CD4-positive, alpha-beta T cell treated with Interleukin-17A for 1 hour (primary cell): ENCODE results near the gene SLC6A13.
A peak's percentile ranks its signal among the peaks of the same experiment; 100 is the strongest.
"Not testable (repeated sequence)": the region's sequence is repeated elsewhere in the genome, so short reads cannot be mapped to it uniquely, and the experiment has no call there.

Experiments
- DNase-seq: peaks from one replicate; pipeline ENCODE4 v3.0.0-alpha.2; 2020

SLC6A13 gene

GRCh38 chr12:232731-233614 lies 29.7 kb downstream of the SLC6A13 start:
- no peak for DNase-seq

DNA sequence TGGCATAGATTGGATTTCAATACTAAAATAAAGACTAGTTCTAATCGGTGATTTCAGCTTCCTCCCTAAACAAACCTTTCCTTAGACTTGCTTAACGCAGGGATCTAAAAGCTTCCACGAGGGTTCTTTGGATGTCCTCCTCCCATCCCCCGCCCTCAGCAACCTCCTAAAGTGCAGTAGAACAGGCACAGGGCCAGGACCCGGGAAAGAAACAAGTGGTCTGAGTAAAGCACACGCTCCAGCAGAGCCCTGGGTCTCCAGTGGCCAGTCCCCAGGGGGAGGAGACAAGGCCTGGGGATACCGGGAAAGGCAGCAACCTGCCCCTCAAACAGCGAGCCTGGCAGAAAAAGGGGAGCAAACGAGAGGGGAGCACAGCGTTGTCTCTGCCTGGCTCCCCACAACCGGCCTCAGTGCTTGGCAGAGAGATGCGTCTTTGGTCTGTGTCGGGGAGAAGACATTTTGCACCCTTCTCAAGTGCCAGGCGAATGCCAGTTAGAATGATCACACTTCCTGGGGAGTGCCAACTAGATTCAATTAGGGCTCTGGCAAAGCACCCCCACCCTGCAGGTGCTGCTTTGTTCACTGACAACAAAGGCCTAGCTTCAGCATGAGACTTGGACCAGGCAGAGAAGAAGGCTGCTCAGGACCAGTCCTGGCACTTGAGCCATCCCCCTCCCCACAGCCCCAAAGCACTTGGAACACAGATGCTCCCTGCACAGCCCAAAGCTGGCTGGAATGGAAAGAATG lies 31.5 kb downstream of the SLC6A13 start:
- no peak for DNase-seq

- DNase-seq: no peak
Measured at GRCh38 chr12:229441-230191, 33.0 kb downstream of the SLC6A13 start.

DNA sequence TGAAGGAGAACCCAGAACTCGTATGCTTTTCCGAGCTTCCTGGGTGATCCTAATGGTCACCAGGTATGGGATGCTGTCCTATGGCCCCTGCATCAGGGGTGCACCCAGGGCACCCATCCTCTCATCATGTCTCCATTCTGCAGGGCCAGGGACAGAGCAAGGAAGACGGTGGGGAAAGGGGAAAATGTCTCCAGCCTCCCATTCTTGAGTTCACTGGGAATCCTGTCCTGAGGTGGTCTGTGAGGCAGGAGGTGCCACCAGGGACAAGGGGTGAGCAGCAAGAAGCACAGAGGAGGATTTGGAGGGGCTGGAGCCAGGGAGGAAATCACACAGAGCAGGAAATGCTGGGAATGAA lies 33.8 kb downstream of the SLC6A13 start:
- no peak for DNase-seq

GRCh38 chr12:227923-228845 lies 34.5 kb downstream of the SLC6A13 start:
- no peak for DNase-seq

GRCh38 chr12:227286-227915 lies 35.2 kb downstream of the SLC6A13 start:
- DNase-seq: no peak

DNA sequence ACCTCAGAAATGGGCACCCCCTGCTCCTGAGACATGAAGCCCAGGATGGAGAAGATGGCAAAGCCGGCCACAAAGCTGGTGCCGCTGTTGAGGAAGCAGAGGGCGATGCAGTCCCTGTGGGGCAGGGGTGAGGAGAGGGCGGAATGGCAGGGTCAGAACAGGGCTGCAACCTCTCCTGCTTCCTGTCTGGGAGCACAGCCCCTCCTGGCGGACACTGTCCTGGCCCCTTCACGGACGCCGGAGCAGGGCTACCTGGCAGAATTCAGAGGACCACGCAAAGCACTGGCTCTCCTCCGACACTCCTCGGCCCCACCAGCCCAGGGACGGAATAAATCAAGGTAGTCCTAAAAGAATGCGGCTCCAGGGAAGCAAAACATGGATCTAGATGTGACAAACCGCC lies 36.2 kb downstream of the SLC6A13 start:
- no peak for DNase-seq

DNA sequence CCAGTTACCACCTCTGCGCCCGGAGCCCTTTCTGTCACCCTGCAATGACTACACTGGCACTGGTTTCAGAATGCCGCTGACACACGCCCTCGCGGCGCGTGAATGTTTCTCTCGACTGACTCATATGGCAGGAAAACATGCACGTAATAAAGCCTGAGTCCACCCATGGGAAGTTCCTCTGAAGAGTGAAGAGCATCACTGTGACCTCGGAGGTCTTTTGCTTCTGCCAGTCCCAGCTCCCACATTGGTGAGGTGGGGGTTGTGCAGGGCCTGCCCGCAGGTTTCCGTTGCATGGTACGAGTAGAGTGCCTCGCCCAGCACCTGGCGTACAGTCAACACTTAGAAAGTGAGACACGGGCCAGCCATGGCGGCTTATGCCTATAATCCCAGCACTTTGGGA lies 37.6 kb downstream of the SLC6A13 start:
- no peak for DNase-seq

DNA sequence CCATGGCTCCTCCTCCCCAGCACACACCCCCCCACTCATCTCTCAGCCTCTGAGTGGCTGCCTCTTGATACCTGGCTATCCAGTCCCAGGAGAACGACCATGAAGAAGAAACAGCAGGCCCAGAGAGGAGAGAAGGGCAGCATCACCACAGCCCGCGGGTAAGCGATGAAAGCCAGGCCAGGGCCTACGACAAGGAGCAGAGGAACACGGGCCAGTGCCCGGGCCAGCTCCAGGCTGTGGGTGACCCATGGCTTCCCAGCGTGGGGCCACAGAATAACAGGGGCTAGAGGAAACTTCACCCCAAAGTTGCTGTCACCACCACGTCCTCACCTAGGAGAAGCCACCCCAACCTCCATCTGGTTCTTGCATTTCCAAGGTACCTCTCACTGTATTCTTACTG lies 38.3 kb downstream of the SLC6A13 start:
- no peak for DNase-seq

GRCh38 chr12:223841-224240 lies 38.8 kb downstream of the SLC6A13 start:
- DNase-seq: no peak

- DNase-seq: no peak
Measured at GRCh38 chr12:221736-222135, 40.9 kb downstream of the SLC6A13 start.

DNA sequence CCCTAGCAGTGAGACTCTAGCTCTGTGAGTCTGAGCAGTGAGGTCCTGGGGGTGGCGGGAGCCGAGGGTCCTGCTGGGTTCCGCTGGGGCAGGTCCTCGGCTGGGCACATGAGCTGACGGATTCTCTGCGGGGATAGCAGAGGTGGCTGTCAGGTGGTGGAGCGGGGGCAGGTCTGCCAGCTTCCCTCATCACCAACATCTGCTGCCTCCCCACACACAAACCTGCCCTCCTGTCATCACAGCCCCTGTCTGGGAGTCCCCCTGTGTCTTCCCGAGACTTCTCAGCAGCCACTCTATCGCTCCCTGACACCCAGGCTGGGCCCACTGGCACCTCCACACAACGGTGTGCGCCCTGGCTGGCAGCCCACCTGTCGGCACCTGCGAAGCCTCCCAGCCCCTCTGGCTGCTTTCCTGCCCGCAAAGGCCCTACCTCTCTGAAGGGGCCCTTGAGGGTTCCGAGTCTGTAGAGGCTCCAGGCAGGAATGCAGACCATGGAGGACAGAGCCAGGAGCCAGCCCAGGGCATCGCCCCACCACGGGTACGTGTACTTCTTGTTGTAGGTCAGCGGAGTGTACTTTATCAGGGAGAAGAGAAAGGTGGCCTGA lies 41.6 kb downstream of the SLC6A13 start:
- DNase-seq: no peak

DNA sequence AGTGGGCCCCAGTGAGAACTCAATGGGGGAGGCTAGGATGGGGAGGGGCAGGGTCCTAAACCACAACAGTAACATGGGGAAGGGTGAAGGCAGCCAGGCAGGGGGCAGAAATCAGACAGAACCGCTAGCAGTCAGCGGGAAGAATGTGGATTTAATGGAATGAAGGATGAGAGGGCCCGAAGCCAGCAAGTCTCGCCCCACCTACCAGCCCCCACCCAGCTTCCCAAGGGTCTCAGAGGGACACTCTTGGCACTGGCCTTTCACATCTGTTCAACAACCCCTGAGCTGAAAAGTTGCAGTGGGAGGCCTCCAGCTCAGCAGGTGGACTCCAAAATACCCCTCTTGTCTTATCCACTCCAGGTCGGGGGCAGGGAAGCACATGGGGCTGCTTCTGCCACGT lies 42.1 kb downstream of the SLC6A13 start:
- DNase-seq: no peak

DNA sequence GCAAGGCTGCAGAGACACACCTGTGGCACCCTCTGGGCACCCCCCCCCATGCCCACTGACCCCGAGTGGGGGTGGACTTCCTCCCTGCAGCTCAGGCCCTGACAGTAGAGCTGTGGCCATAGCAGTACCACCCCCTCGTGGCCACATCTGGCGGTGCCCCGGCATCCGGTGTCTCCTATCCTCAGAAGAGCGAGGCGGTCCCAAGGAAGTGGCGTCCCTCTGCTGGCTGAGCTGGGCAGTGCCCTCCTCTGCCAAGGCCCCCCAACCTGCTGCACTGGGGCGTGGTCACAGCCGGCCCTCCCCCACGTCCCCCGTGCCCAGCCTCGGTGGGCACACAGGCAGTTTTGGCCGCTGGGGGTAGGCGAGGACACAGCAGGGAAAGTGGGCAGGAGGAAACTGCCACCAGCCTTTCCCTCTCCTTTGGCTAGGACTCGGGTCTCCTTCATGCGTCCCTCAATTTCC lies 42.7 kb downstream of the SLC6A13 start:
- DNase-seq: peak; percentile 44

DNA sequence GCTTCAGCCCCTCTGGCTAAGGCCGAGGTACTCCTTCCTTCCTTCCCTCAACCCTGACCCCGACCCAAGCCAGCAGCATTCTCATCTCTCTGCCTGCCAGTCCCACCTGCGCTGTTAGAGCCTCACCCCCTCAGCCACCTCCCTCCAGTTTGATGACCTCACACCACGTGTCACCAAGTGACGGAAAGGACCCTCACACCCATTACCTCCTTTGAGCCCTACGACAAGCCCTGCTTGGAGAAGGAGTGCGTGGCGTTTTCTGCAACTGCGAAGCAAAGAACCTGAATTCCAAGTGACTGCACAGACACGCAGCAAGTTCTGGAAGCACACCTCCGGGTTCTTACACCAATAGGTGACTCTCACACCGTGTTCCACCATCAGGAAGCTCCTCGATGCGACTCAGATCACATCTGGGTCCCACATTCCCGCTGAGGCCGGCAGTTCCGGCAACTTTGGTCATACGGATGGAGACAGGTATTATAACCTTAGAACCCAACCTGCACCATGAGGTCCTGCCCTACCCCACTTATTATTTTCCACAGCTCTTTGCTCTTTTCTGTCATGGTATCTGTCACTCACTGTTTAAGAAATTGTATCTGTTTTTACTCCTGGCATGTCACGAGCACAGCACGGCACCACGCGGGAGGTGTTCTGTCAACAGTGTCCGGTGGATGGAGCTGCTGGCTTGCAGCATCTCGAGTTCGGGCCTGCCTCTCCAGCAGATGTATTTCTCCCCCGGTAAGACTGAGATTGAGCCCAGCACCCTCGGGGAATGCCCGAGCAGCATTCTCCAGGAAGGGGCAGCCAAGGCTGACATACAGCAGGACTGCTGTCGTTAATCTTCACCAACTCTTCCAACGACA lies 43.7 kb downstream of the SLC6A13 start:
- no peak for DNase-seq

- DNase-seq: no peak
Measured at GRCh38 chr12:218221-218620, 44.4 kb downstream of the SLC6A13 start.

DNA sequence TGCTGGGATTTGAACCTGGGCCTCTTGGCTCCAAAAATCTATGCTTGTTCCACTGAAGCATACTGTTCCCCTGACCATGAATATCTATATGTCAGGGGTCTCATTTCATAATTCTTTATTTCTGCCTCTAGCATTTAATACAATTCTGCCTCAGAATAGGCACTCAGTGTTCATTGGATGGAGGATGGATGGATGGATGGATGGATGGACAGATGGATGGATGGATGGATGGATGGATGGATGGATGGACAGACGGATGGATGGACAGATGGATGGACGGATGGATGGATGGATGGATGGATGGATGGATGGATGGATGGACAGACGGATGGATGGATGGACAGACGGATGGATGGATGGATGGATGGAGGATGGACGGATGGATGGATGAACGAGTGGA lies 45.6 kb downstream of the SLC6A13 start:
- not testable (repeated sequence) for DNase-seq

DNA sequence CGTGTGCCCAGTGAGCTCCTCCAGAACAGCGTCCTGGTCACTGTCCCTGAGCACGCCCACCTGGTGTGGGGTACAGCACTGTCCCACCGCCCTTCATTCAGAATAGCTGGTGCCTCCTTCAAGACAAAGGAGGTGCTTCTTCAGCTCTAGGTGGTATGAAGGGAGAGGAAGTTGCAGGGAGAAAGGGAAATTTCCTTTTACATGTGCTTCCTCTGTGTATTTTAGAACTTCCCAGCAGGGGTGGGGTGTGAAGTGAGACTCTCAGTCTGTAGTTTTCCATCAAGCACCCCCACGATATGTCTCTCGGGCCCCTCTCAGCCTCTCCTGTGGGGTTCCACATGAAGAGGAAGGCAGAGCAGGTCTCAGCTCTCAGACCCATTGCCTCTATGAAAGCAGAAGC lies 47.5 kb downstream of the SLC6A13 start:
- no peak for DNase-seq

DNA sequence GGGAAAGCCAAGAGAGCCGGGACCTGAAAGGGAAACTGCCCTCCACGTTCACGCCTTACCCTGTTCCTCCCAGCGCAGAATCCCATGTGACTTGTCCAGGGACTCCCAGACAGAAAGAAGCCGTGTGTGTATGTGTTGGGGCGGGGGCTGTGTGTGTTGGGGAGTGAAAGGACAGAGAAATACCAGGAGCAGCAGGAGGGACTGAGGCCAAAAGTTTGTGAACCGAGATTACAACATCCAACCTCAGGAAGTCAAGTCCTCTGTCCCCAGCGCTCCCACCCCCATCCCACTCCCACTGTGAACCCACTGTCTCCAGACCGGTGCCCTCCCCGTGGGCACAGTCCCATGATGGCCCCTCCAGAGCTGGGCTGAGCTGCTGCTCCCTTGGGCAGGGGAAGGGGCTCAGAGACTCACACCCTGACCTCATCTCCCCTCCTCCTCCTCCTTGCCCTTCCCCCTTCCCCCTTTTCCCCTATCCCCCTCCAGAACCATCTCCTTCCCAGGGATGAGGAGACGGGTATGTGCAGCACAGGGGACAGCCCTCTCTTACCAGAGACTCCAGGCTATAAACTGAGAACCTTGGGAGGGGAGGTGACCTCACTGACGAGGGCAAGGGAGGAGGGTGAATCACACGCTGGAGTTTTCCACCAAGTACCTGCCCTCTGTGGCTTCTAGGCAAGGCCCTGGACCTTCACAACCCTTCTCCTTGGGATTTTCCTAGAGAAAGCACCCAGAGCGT lies 48.5 kb downstream of the SLC6A13 start, which contains the start of gene SLC6A12:
SLC6A12 (minus strand) TSS at position 155 of the 739 bp plus-strand sequence. CDS start 4,171 bp downstream, outside the sequence.
- DNase-seq: no peak
